NCI-H2107 (cell line): Measurements from ENCODE around the gene SERPINB12.

Experiments
- DNase-seq: peaks from one replicate; lab custom pipeline; 2025; lab: John Stamatoyannopoulos, UW

Gene SERPINB12

GRCh38 chr18:63603772-63604171, 61.6 kb downstream of the SERPINB12 start:
- DNase-seq, result no peak

- no peak for DNase-seq
These were observed 62.8 kb downstream of the SERPINB12 start for GRCh38 chr18:63604791-63605567.

- DNase-seq, result no peak
These were observed 64.4 kb downstream of the SERPINB12 start for GRCh38 chr18:63606526-63606925.

- no peak for DNase-seq
These were observed 71.3 kb downstream of the SERPINB12 start for GRCh38 chr18:63613420-63613819.

- DNase-seq, result no peak
These were observed 75.1 kb downstream of the SERPINB12 start for GRCh38 chr18:63617049-63617914.

GRCh38 chr18:63617915-63618234, 75.7 kb downstream of the SERPINB12 start:
- no peak for DNase-seq
